Measurements from ENCODE around the gene COX7A2L. TPM values are rescaled to one million over a fixed set of nuclear protein-coding genes. Genes with fewer than 3 reads are reported as not detected.
A peak's percentile ranks its signal among the peaks of the same experiment; 100 is the strongest.

The COX7A2L gene
- polyA plus RNA-seq, 10 donors, result 135 to 168 (median 153) TPM

DNA sequence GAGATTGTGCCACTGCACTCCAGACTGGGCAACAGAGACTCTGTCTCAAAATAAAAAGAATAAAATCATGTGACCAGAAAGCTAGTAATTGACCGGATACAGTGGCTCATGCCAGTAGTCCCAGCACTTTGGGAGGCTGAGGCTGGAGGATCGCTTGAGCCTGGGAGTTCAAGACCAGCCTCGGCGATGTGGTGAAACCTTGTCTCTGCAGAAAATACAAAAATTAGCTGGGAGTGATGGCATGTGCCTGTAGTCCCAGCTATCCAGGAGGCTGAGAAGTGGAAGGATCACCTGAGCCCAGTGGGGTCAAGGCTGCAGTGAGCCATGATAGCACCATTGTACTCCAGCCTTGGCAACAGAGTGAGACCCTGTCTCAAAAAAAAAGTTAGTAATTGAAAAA, 36.8 kb downstream of the COX7A2L start:
- no peak for DNase-seq

DNA sequence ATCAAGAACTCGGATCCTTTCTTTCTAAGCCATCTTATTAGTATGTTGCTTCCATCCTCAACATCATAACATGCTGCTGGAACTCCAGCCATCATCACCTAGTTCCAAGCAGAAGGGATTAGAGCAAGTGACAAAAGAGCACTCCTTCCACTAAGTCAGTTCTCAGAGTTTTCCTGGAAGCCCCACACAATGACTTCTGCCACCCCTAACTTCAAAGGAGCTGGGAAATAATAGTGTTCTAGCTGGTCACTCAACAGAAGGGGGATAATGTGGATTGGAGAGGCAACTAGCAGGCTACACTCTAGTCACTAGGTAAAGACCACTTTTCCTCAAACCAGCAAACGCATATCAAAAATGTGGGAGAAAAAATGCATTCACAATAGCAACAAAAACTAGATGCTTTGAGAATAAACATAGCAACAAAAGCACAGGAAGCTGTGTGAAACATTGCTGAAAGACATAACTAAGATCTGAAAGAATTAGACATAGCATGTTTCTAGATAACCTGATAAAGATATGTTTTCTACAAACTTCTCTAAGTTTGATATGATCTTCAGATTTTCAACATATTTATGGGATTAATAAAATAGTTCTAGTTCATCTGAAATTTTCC, 39.5 kb downstream of the COX7A2L start:
- DNase-seq, result no peak

DNA sequence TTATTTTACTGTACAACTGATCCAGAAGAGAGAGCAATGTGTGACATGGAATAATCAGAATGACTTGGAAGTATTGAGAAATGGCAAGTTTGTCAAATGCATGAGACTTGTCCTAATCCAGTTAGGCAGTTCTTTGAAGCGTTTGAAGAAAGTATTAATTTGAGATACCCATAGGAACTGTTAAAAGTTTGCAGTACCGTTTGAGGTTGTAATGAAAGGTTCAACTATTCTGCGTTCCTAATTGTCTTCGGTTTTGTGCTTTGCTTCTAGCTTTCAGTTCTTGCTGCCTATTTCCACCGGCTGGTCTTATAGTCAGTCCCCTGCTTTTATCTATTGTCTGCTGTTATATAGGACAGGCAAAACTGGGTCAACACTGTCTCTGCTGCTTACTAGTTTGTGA, 41.8 kb downstream of the COX7A2L start:
- no peak for DNase-seq

GRCh38 chr2:42317945-42318344, 43.1 kb downstream of the COX7A2L start:
- no peak for DNase-seq

- no peak for DNase-seq
Measured at GRCh38 chr2:42317486-42317885, 43.5 kb downstream of the COX7A2L start.

- DNase-seq, result no peak
Measured at GRCh38 chr2:42316910-42317309, 44.1 kb downstream of the COX7A2L start.

GRCh38 chr2:42315844-42316470, 45.1 kb downstream of the COX7A2L start:
- no peak for DNase-seq

- peak in 1 of 3 donors; percentile 81 for DNase-seq
Measured at GRCh38 chr2:42314892-42315468, 46.0 kb downstream of the COX7A2L start.

- no peak for DNase-seq
Measured at GRCh38 chr2:42312106-42312505, 48.9 kb downstream of the COX7A2L start.

- no peak for DNase-seq
Measured at GRCh38 chr2:42310007-42310515, 51.0 kb downstream of the COX7A2L start.

GRCh38 chr2:42309366-42309765, 51.7 kb downstream of the COX7A2L start:
- no peak for DNase-seq

- DNase-seq, result no peak
Measured at GRCh38 chr2:42307180-42307579, 53.8 kb downstream of the COX7A2L start.

DNA sequence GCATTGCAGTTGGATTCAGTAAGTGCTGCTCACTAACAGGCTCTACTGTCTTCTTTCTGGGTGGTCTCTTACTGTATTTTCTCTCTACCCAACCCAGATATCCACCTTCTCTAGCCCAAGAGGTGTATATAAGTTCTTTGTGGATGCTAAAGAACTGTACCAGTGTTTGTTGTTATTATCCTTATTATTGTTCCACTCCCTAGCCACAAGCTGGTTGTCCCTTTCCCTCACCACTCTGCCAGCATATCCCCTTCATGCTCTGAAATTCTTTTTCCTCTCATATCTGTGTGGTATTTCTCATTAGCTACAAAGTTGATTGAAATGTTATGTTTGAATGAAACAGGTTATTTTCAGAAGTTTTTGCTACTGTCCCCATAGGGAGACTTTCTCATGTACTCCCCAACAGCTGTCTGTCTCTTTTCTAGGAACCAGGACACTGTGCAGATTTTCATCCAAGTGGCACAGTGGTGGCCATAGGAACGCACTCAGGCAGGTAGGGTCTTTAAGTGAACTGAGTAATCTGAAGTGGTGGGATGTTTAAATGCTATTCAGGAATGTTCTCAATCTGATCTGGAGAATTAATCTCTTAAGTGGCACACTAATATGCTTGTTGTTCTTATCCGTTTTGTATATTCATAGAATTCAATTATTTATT, 56.8 kb downstream of the COX7A2L start:
- no peak for DNase-seq

DNA sequence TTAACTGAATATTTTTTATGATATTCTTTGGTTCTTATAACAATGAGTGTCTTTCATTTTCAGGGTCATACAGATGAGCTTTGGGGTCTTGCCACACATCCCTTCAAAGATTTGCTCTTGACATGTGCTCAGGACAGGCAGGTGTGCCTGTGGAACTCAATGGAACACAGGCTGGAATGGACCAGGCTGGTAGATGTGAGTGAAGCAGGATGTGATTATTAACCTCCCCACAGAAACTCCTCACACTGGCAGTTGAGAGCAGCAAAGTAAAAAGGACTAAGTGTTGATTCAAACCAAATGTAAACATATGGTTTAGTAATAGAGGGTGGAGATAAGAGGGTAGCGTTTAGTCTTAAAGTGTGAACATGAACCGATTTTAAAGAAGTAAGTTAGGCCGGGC, 57.8 kb downstream of the COX7A2L start:
- DNase-seq, result no peak

DNA sequence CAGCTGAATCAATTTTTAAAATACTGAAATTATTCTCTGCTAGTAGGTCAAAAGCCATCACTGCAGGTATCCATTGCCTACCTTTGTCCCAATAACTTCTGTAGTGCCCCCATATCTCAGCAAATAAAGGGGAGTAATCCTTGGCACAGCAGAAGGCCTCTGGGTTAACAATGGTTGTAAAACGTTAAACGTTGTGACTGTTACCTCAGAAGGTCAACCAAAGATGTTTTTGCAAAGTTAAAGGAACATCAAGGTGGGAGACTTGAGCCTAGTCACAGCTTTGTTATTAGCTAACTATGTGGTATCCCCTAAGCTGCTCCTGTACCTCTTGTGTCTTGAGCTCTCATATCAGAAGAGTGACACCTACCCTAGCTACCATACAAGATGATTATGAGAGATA, 60.5 kb downstream of the COX7A2L start:
- DNase-seq, result no peak

Other genes starting within 250 kb of the COX7A2L start
- 10 to 100 TPM; 25.6 to 47.6 (median 37.2) TPM for gene EML4, start 191.9 kb downstream of the COX7A2L start, polyA plus RNA-seq (ENCODE audit: insufficient read length in 10 of 10)
- under 1 TPM in 2 of 10 donors, not detected in 8; 0.04 to 0.06 TPM for gene KCNG3, start 132.8 kb upstream of the COX7A2L start, polyA plus RNA-seq (ENCODE audit: insufficient read length in 10 of 10)
- 10 to 100 TPM; 22.4 to 38.1 (median 29.6) TPM for gene MTA3, start 207.4 kb upstream of the COX7A2L start, polyA plus RNA-seq (ENCODE audit: insufficient read length in 10 of 10)

Measured in muscle of back (tissue), 11 donors.